ENCODE data around the gene ARHGAP23.

DNA sequence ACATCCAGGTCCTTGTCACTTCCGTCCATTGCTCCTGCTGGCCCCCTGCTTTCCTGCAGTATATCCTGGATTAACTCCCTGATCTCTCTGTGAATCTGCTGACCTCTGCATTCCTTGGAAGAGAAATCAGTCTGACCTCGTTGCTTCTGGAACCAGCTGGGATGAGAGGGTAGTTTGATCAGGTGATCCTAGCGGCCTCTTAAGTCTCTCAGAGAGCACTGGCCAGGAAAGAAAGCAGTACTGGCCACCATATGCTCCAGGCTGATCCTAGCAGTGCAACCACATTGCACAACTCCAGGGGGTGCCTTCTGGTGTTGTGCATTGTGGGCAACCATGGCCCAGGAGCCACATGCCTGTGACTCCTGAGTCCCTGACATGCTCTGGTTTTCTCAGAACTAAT, 79.2 kb downstream of the ARHGAP23 start:
- no peak for TF ChIP-seq EZH2phosphoT487 (conservative IDR thresholded peaks at IDR 0.05; ENCODE audit: low read length)
- TF ChIP-seq CTCF (IDR thresholded peaks at IDR 0.05; ENCODE audit: insufficient read depth, low read length, poor library complexity, severe bottlenecking) = no peak
